ENCODE measurements around the gene SPEG. TPM values are rescaled to one million over a fixed set of nuclear protein-coding genes. Genes with fewer than 3 reads are reported as not detected.

SPEG gene
- total and polyA plus RNA-seq, 2 of the 8 experiments (the other 6 are each of a cell fraction or from before 2014, with no cell fraction given), result 19.9 to 32.0 TPM

DNA sequence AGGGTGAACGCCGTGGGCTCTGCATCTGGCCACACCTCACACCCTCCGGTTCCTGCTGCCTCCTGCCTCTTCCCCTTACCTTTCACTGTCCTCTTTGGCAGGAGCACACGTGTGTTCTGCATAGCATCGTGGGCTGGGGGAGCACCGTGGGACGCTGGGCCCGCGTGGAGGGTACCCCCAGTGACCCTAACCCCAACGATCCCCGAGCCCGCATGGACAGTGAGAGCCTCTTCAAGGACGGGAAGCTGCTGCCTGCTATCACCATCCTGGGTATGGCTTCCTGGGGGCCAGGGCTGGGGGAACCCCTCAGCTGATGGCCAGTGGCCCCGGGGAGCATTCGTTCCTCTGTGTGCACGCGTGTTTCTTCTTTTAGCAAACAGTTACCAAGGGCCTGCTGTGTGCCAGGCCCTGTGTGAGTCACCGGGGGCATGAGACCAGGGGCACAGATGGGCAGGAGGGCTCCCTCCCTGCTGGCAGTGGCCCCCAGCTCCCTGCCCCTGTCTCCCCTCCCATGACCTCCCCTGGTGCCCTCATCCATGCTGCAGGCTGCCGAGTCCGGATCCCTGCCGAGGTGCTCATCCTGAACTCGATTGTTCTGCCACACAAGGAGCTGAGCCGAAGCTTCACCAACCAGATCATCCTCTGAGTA is 71.6 kb downstream of the SPEG start:
- Histone ChIP-seq H3K79me1 (ENCODE audit: low read depth, low read length) (no peaks in the 10 kb centered on the region; the same call in 1 of the 2 replicates), H3K4ac (replicated peaks; ENCODE audit: insufficient read length, low read depth, low read length) (peak overlapping the region; percentile 89), H2AFZ (ENCODE audit: low read length) (no peak overlapping the region), H4K91ac (replicated peaks; ENCODE audit: insufficient read length, low read length) (peak overlapping the region; percentile 91), H3K9me3 (ENCODE audit: insufficient read depth in 2 of 2, low read depth in 1 of 2, low read length in 1 of 2) (no peaks in the 10 kb centered on the region), H3K4me2 (ENCODE audit: insufficient read depth in 1 of 2, low read depth in 2 of 2, low read length in 2 of 2) (peak overlapping the region; percentile 41 to 42; a peak in 3 of 4 replicates), H3K18ac (ENCODE audit: extremely low read depth, low read length) (peak overlapping the region; percentile 93), H3K56ac (replicated peaks; ENCODE audit: insufficient read length, low read depth, low read length) (peak overlapping the region; percentile 32), H3K23ac (ENCODE audit: insufficient read length) (no peak overlapping the region), H2AK5ac (ENCODE audit: low read depth, low read length) (peak overlapping the region; percentile 76; the same call in 1 of the 2 replicates), H2BK12ac (ENCODE audit: low read depth, low read length) (peak overlapping the region; percentile 95), H3K4me3 (ENCODE audit: extremely low read depth in 1 of 4, insufficient read depth in 2 of 4, low read depth in 3 of 4, low read length in 4 of 4) (peak overlapping the region in 1 of 4 experiments; percentile 3; a peak in 1 of 8 replicates), H4K8ac (ENCODE audit: extremely low read depth, insufficient read depth, low read length) (peak overlapping the region; percentile 58; the same call in 1 of the 2 replicates), H3K79me2 (ENCODE audit: control insufficient read depth in 1 of 2, insufficient read depth in 2 of 2, low read length in 2 of 2) (no peaks in the 10 kb centered on the region), H4K5ac (ENCODE audit: insufficient read length, low read depth, low read length) (peak overlapping the region; percentile 70), H2BK15ac (ENCODE audit: low read length) (peak overlapping the region; percentile 13; the same call in 1 of the 2 replicates), H3K9ac (replicated peaks in 1 of 4; ENCODE audit: extremely low read depth in 1 of 4, low read depth in 3 of 4, low read length in 3 of 4) (no peak overlapping the region), H2BK5ac (ENCODE audit: low read depth, low read length) (peak overlapping the region; percentile 99), H2BK20ac (ENCODE audit: low read length) (peak overlapping the region; percentile 83), H3K23me2 (ENCODE audit: low read depth, low read length) (peaks cover 6% of the 10 kb centered on the region), H3K27me3 (replicated peaks in 1 of 4; ENCODE audit: control insufficient read depth in 3 of 4, extremely low read depth in 1 of 4, insufficient read depth in 3 of 4, low read length in 3 of 4) (peaks cover 0 to 5% (median 1%) of the 10 kb centered on the region in 4 experiments; a peak in 3 of 7 replicates), H4K20me1 (replicated peaks in 1 of 2; ENCODE audit: control insufficient read depth in 1 of 2, insufficient read depth in 2 of 2, low read length in 2 of 2) (no peaks in the 10 kb centered on the region), H3K14ac (ENCODE audit: insufficient read length) (no peak overlapping the region), H3K4me1 (replicated peaks in 1 of 4; ENCODE audit: control insufficient read depth in 3 of 4, insufficient read depth in 4 of 4, low read length in 3 of 4) (peaks cover 4 to 51% (median 39%) of the 10 kb centered on the region in 4 experiments), H2BK120ac (replicated peaks; ENCODE audit: low read depth, low read length) (peak overlapping the region; percentile 97), H3K36me3 (ENCODE audit: control insufficient read depth in 2 of 4, insufficient read depth in 4 of 4, low read length in 3 of 4) (peaks cover 0 to 7% (median 0%) of the 10 kb centered on the region in 4 experiments; a peak in 2 of 8 replicates), H3K27ac (ENCODE audit: low read depth, low read length) (peak overlapping the region; percentile 89; the same call in 1 of the 2 replicates)
- ChIA-PET CTCF (ENCODE audit: partially characterized antibody) (interaction anchor here (1.0 to 113.1 kb wide), 6 partner anchors 18 to 106 kb away, joined by 3 to 7248 read pairs (median 42); partner anchors contain the start of genes DES, GMPPA and SPEG), POLR2A (ENCODE audit: partially characterized antibody) (interaction anchor here (0.6 to 11.0 kb wide), 13 partner anchors 12 to 86 kb away, joined by 3 to 216 read pairs (median 3); partner anchors contain the start of genes GMPPA and SPEG)
- DNase-seq (ENCODE audit: low read depth in 1 of 2, low spot score in 2 of 2), result no peak
- no peak for FAIRE-seq
- TF ChIP-seq TEAD4 (IDR thresholded peaks at IDR 0.05; ENCODE audit: low read depth, low read length), result no peak
- TF ChIP-seq CTBP2 (IDR thresholded peaks at IDR 0.05; ENCODE audit: borderline replicate concordance, insufficient read depth, insufficient read length, low read length), result peak; percentile 12
- WGBS, 2 experiments (ENCODE audit: extremely low coverage in 1 of 2, insufficient coverage in 1 of 2, insufficient read length in 1 of 2, insufficient replicate concordance in 2 of 2, low coverage in 1 of 2, low lambda C conversion rate in 2 of 2, missing lambda C conversion rate in 1 of 2), result 73% methylated on average over 22 of the region's 23 CpGs; no CpG with 5 or more reads in 1 of the 2 experiments
